MM.1S (cell line): ENCODE results near the gene PTPRF.

ENCODE experiments used
- DNase-seq: peaks from one replicate; pipeline ENCODE4 v3.0.0-alpha.2; 2015
- H2AFZ ChIP-seq: fragments of 300-600 bp; sonication (generic); 2 replicates; pipeline ENCODE4 v1.6.0; 2016; ENCODE audit warnings: antibody characterized with exemption, low read length
- H3F3A ChIP-seq: fragments of 300-600 bp; sonication (generic); 2 replicates; pipeline ENCODE4 v1.6.1; 2016; ENCODE audit warnings: mild to moderate bottlenecking, antibody characterized with exemption, low read length, moderate library complexity, mixed read lengths; ENCODE audit not compliant: insufficient read depth
- H3K27ac ChIP-seq: fragments of 300-600 bp; sonication (generic); 2 replicates; pipeline ENCODE4 v1.5.1; 2016; ENCODE audit warnings: mild to moderate bottlenecking, low read length
- H3K27me3 ChIP-seq: fragments of 300-600 bp; sonication (generic); replicated peaks from 2 replicates; pipeline ENCODE4 v1.6.0; 2016; ENCODE audit warnings: low read length; ENCODE audit not compliant: insufficient read depth
- H3K36me3 ChIP-seq: fragments of 300-600 bp; sonication (generic); replicated peaks from 2 replicates; pipeline ENCODE4 v1.6.1; 2016; ENCODE audit warnings: mild to moderate bottlenecking, low read length, mixed read lengths; ENCODE audit not compliant: insufficient read depth
- H3K4me1 ChIP-seq: fragments of 300-600 bp; sonication (generic); 2 replicates; pipeline ENCODE4 v1.6.1; 2016; ENCODE audit warnings: low read length, mixed read lengths
- H3K4me2 ChIP-seq: fragments of 300-600 bp; sonication (generic); 2 replicates; pipeline ENCODE4 v1.6.0; 2016; ENCODE audit warnings: low read depth, low read length
- H3K4me3 ChIP-seq: fragments of 300-600 bp; sonication (generic); 2 replicates; pipeline ENCODE4 v1.5.1; 2016; ENCODE audit warnings: low read length, mixed read lengths
- H3K79me2 ChIP-seq: fragments of 300-600 bp; sonication (generic); 2 replicates; pipeline ENCODE4 v1.6.1; 2016; ENCODE audit warnings: mixed run types, low read length, mixed read lengths
- H3K9ac ChIP-seq: fragments of 300-600 bp; sonication (generic); 2 replicates; pipeline ENCODE4 v1.6.1; 2016; ENCODE audit warnings: low read length, mixed read lengths
- H3K9me2 ChIP-seq: fragments of 300-600 bp; sonication (generic); replicated peaks from 2 replicates; pipeline ENCODE4 v1.6.1; 2016; ENCODE audit warnings: mild to moderate bottlenecking, low read length, mixed read lengths; ENCODE audit not compliant: insufficient read depth
- H3K9me3 ChIP-seq: fragments of 300-600 bp; sonication (generic); replicated peaks from 2 replicates; pipeline ENCODE4 v1.6.1; 2016; ENCODE audit warnings: mild to moderate bottlenecking, low read length, mixed read lengths; ENCODE audit not compliant: insufficient read depth
- H4K20me1 ChIP-seq: fragments of 300-600 bp; sonication (generic); 2 replicates; pipeline ENCODE4 v1.6.1; 2016; ENCODE audit warnings: mild to moderate bottlenecking, low read length, moderate library complexity, mixed read lengths; ENCODE audit not compliant: insufficient read depth
- EZH2 ChIP-seq: fragments of 300-600 bp; sonication (generic); optimal IDR thresholded peaks from 2 replicates; pipeline ENCODE3; 2017; ENCODE audit warnings: low read depth, mild to moderate bottlenecking, antibody characterized with exemption, low read length, mixed read lengths
- EZH2phosphoT487 ChIP-seq: fragments of 300-600 bp; sonication (generic); IDR thresholded peaks from 2 replicates; pipeline ENCODE4 v1.6.1; 2018; ENCODE audit warnings: antibody characterized with exemption, low read length
- TF ChIP-seq, protein P1 (sequence below): fragments of 300-600 bp; sonication (generic); IDR thresholded peaks from 2 replicates; pipeline ENCODE4 v1.5.1; 2016; ENCODE audit warnings: antibody characterized with exemption, low read length, mixed read lengths

PTPRF gene

DNA sequence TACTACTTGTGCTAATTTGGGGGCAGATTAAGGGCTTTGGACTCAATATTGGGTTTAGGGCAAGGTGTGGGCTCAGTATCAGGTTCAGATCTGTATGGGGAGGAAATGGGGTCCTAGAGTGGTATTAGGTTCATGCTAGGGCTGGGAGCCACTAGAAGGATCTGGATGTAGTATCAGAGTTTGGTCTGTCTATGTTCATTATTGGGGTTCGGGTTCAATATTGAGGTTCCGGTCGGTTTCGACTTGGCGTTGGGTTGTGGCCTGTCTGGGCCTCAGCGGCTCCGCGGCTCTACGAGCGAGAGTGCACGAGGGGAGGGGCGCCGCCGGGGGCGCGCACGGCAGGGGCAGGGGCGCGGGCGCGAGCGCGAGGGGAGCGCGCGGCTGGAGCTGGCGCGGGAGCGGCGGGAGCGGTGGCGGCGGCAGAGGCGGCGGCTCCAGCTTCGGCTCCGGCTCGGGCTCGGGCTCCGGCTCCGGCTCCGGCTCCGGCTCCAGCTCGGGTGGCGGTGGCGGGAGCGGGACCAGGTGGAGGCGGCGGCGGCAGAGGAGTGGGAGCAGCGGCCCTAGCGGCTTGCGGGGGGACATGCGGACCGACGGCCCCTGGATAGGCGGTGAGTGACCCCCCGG is at the start of gene PTPRF:
Gene PTPRF, plus strand, starts transcription at position 401 of the 624 bp plus-strand sequence. CDS start 14,193 bp downstream, outside the sequence.
- Histone ChIP-seq H3K9me3 (no peaks in the 10 kb centered on the region), H2AFZ (peak within 1 kb of the TSS; percentile 77), H3K4me2 (peak within 1 kb of the TSS; percentile 94), H3F3A (peaks cover 4% of the 10 kb centered on the region; the same call in 1 of the 2 replicates), H3K9me2 (no peaks in the 10 kb centered on the region), H3K36me3 (no peaks in the 10 kb centered on the region), H3K9ac (peak within 1 kb of the TSS; percentile 16; the same call in 1 of the 2 replicates), H4K20me1 (no peaks in the 10 kb centered on the region), H3K4me1 (no peaks in the 10 kb centered on the region), H3K27me3 (peaks cover 19% of the 10 kb centered on the region), H3K27ac (no peak within 1 kb of the TSS), H3K79me2 (no peaks in the 10 kb centered on the region), H3K4me3 (peak within 1 kb of the TSS; percentile 66)
- peak; percentile 33 for DNase-seq
- TF ChIP-seq EZH2phosphoT487 (no peak), EZH2 (no peak)
- TF ChIP-seq, protein P1, sequence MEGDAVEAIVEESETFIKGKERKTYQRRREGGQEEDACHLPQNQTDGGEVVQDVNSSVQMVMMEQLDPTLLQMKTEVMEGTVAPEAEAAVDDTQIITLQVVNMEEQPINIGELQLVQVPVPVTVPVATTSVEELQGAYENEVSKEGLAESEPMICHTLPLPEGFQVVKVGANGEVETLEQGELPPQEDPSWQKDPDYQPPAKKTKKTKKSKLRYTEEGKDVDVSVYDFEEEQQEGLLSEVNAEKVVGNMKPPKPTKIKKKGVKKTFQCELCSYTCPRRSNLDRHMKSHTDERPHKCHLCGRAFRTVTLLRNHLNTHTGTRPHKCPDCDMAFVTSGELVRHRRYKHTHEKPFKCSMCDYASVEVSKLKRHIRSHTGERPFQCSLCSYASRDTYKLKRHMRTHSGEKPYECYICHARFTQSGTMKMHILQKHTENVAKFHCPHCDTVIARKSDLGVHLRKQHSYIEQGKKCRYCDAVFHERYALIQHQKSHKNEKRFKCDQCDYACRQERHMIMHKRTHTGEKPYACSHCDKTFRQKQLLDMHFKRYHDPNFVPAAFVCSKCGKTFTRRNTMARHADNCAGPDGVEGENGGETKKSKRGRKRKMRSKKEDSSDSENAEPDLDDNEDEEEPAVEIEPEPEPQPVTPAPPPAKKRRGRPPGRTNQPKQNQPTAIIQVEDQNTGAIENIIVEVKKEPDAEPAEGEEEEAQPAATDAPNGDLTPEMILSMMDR, result no peak

DNA sequence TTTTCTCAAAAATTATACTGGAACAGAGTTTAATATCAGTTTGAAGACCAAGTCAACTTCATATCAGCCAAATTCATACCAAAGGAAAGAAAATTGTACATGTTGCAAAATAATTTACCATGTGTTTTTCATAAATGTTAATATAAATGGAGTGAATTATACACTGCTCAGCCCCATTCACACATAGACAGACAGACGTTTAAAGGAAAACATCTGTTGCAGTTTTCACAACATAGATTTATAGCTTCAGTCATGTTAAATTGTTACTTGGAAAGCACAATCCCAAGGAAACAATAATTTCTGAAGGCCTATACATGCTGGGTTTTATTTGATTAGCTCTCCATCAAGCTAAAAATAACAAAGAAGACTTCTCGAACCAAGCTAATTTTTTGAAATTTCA is 49.2 kb upstream of the PTPRF start:
- H3K9me2 ChIP-seq, result no peaks in the 10 kb centered on the region
- no peaks in the 10 kb centered on the region for H3K9me3 ChIP-seq
- TF ChIP-seq, protein P1, result no peak
- TF ChIP-seq EZH2 (no peak), EZH2phosphoT487 (no peak)

DNA sequence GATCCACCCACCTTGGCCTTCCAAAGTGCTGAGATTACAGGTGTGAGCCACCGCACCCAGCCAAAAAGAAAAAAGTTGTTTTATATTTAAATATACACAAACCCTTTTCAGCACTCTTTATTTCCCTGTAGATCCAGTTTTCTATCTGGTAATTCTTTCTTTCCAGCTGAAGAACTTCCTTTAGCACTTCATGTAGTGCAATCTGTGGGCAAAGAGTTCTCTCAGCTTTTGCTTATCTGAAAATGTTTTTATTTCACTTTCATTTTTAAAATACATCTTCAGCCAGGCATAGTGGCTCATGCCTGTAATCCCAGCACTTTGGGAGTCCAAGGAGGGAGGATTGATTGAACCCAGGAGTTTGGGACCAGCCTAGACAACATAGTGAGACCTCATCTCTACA is 48.5 kb upstream of the PTPRF start:
- no peaks in the 10 kb centered on the region for H3K79me2 ChIP-seq
- no peaks in the 10 kb centered on the region for H3K27me3 ChIP-seq
- no peak overlapping the region for H3K9ac ChIP-seq
- no peak overlapping the region; the same call in 1 of the 2 replicates for H3K4me3 ChIP-seq
- no peaks in the 10 kb centered on the region for H4K20me1 ChIP-seq
- H3K36me3 ChIP-seq, result no peaks in the 10 kb centered on the region
- H3F3A ChIP-seq, result no peaks in the 10 kb centered on the region
- H2AFZ ChIP-seq, result peak overlapping the region; percentile 74
- H3K4me1 ChIP-seq, result no peaks in the 10 kb centered on the region
- H3K27ac ChIP-seq, result no peak overlapping the region
- TF ChIP-seq EZH2phosphoT487 (no peak), EZH2 (no peak)
- TF ChIP-seq, protein P1, result no peak
- H3K4me2 ChIP-seq, result peak overlapping the region; percentile 50; the same call in 1 of the 2 replicates
- DNase-seq, result peak; percentile 38
- no peaks in the 10 kb centered on the region for H3K9me3 ChIP-seq
- no peaks in the 10 kb centered on the region for H3K9me2 ChIP-seq

More for the DNA sequence above, 49.2 kb upstream of the PTPRF start:
- Histone ChIP-seq H3K9ac (no peak overlapping the region), H3K27me3 (no peaks in the 10 kb centered on the region), H3K36me3 (no peaks in the 10 kb centered on the region), H3K79me2 (no peaks in the 10 kb centered on the region), H4K20me1 (no peaks in the 10 kb centered on the region), H3K27ac (no peak overlapping the region), H2AFZ (no peak overlapping the region), H3K4me2 (no peak overlapping the region), H3K4me3 (no peak overlapping the region), H3F3A (no peaks in the 10 kb centered on the region), H3K4me1 (no peaks in the 10 kb centered on the region)
- no peak for DNase-seq
